Stimulated activated CD8-positive, alpha-beta memory T cell treated with anti-CD3 and anti-CD28 coated beads, Interleukin-15, amount 100 ng/mL, for 1 hour (primary cell): ENCODE measurements around the gene VIPR1.

Source experiments
- DNase-seq: peaks from one replicate; pipeline ENCODE4 v3.0.0-alpha.2; 2020; ENCODE audit warnings: low read depth

Gene VIPR1

GRCh38 chr3:42511736-42512135, 9.3 kb downstream of the VIPR1 start:
- no peak for DNase-seq

GRCh38 chr3:42513121-42513520, 10.7 kb downstream of the VIPR1 start:
- DNase-seq, result no peak

GRCh38 chr3:42513521-42513920, 11.1 kb downstream of the VIPR1 start:
- no peak for DNase-seq

DNA sequence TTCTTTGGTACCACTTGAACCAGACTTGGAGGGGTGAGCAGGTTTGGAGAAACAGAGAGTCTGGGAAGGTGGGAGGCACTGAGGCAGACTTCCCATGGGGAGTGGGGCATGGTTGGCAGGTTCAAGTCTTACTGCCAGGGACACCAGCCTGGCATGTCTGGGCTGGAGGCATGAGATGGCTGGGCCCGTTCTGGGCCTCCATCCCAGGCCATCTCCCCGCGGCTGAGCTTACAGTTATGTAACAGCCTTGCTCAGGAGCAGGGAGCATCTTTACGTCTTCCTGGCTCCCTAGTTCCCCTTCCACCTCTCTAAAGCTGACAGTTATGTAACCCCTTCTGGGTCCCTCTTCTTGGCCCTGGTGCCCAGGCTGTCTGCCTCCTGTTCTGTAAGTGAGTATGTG, 12.4 kb downstream of the VIPR1 start:
- no peak for DNase-seq

DNA sequence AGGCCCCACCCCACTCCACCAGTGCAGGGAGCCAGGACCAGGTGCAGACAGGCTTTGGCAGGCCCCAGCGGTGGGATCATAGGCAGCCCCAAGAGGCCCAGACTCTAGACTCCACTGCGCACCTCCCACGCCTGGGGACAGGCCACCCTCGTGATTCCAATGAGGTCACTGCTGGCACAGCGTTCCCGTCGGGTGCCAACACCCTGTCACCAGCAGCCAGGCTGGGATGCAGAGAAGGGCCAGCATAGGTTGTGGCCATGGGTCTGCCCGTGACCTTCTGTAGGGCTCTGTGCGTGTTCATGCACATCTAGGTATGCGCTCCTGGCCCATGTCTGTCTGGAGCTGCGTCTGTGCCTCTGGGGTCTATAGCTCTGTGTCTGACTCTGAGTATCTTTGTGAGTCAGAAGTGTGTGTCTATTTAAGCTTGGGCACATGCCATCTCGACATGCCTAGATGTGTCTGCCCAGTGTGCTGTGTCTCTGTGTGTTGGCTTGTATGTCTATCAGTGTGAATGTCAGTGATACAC, 13.0 kb downstream of the VIPR1 start:
- no peak for DNase-seq

DNA sequence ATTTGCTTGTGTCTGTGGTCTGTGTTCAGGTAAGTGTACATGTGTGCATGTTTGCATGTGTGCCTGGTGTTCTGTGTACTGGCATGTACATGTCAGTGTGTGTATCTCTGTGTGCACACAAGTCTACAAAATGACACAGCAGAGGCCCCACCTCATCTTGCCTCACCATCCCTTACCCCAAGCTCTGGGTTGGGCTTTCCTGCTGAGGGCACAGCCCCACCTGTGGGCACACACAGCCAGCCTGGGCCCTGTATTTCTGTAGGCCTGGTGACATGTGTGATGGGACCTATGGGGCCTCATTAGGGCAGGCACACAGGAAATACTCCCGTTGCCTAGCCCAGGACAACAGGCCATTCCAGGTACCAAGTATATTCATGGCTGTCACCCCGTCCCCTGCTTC, 13.5 kb downstream of the VIPR1 start:
- no peak for DNase-seq

DNA sequence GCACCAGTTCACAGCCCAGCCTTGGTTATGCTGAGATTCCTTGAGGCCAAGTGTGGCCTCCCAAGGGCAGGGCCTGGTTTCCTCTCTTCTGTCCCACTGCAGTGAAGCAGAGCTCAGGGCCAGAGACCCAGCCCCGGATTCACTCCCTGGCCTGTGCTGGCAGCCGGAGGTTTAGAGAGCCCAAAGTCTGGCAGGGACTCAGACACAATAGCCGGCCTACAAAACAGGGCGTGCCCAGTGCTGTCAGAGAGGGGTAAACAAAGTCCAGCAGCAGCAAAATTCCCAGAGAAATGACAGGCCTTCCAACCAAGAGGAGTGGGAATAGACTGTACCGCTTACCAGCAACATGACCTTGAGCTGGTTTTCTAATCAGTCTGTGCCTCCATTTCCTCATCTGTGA, 14.0 kb downstream of the VIPR1 start:
- DNase-seq, result no peak

DNA sequence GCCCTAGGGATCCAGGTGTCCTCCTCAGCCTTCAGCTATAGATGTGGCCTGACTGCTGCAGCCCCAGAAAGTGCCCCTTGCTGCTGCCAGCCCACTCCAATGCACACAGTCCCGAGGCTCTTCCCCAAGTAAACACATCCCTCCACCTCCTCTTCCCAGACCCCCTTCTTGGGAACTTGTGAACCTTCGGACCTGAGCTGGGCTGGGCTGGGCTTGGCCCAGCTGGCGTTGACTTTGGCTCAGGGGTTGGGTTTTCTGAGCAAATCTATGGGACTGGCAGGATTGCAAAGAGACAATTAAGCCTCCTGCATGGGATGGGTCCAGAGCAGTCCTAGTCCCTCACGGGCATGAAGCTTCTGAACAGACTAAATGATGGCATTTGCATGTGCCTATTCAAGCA, 14.7 kb downstream of the VIPR1 start:
- DNase-seq, result no peak

GRCh38 chr3:42518800-42519567, 16.5 kb downstream of the VIPR1 start:
- DNase-seq, result no peak

- no peak for DNase-seq
These were observed 17.1 kb downstream of the VIPR1 start for GRCh38 chr3:42519568-42519962.

DNA sequence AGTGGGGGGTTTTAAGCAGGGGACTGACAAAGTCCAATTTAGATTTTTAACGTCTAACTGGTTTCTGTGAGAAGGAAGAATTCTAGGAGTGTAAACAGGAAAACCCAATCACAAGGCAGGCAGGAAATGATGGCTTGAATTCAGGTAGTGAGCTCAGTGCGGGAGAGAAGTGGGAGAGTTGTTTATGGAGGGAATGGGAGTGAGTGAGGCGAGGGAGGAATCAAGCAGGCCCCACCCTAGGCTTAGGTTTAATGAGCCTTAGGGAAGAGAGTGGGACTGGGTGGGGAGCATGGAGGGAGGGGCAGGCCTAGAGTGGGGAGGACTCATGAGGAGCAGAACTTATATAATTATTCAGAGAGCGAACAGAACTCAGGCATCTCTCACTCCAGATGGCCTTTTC, 17.9 kb downstream of the VIPR1 start:
- DNase-seq, result no peak

- DNase-seq, result no peak
These were observed 18.5 kb downstream of the VIPR1 start for GRCh38 chr3:42520906-42521305.

DNA sequence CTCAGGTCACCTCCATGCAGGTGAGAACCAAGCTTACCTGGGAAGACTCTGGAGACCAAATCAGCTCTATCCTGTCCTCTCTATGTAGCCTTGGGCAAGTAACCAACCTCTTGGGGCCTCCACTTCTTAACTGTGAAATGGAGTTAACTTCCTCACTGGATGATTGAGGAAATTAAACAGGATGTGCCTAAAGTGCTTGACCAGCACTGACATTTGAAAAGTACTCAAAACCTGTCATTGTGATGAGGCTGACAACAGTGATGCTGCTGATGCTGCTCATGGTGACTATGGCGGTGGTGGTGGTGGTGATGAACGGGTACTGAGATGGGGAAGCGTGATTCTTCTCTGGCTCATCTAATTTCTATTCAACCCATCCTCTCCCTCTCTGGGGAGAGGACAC, 22.3 kb downstream of the VIPR1 start:
- DNase-seq, result no peak

DNA sequence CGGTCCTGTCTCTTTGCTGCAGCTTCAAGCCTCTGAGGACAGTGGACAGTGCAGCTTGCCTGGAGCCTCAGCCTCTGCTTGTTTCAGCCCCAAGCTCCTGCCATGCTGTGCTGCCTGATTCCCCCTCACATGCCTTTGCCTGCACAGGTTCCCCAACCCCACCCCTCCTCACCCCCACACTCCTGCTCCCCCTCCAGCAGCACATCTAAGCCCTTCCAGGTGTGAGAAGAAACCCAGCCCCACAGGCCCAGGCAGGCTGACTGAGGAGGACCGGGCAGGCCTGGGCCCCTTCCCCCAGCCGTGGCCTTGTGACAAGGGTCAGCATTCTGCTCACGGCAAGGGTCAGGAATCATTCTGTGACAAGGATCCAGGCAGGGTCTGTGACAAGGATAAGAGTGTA, 22.8 kb downstream of the VIPR1 start:
- DNase-seq, result no peak

- no peak for DNase-seq
These were observed 23.4 kb downstream of the VIPR1 start for GRCh38 chr3:42525736-42526345.

- DNase-seq, result no peak
These were observed 24.3 kb downstream of the VIPR1 start for GRCh38 chr3:42526616-42527367.

GRCh38 chr3:42527368-42527917, 25.0 kb downstream of the VIPR1 start:
- no peak for DNase-seq

- DNase-seq, result no peak
These were observed 27.0 kb downstream of the VIPR1 start for GRCh38 chr3:42529468-42529867.

DNA sequence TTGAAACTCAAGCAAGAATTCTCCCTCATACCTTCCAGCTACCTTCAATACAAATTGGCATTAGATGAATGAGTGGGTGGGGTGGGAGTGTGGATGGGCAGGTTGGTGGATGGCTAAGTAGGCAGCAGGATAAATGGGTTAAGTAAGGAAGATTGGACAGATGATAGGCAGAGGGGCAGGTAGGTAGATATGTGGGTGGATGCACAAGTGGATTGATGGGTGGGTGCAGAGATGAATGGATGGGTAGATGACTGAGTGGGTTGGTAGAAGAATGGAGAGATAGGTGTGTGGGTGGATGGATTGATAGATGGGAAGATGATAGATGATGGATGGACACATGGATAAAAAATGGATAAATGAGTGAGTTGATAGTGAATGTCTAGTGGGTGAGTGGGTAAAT, 27.6 kb downstream of the VIPR1 start:
- no peak for DNase-seq

GRCh38 chr3:42531470-42531869, 29.0 kb downstream of the VIPR1 start:
- DNase-seq, result no peak

DNA sequence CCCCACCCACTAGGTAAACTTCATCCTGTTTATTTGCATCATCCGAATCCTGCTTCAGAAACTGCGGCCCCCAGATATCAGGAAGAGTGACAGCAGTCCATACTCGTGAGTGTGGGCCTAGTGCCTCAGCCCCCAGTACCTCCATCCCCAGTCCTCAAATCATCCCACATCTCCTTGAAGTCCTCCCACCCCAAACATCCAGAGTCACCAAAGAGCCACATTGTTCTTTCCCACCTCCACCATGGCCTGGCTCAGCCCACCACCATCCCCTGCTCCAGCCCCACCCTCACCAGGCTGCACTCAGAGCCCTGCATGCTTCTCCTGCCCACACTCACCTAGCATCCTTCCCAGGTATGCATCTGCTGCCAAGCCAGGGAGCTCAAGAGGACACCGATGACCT, 29.8 kb downstream of the VIPR1 start:
- DNase-seq, result no peak

DNA sequence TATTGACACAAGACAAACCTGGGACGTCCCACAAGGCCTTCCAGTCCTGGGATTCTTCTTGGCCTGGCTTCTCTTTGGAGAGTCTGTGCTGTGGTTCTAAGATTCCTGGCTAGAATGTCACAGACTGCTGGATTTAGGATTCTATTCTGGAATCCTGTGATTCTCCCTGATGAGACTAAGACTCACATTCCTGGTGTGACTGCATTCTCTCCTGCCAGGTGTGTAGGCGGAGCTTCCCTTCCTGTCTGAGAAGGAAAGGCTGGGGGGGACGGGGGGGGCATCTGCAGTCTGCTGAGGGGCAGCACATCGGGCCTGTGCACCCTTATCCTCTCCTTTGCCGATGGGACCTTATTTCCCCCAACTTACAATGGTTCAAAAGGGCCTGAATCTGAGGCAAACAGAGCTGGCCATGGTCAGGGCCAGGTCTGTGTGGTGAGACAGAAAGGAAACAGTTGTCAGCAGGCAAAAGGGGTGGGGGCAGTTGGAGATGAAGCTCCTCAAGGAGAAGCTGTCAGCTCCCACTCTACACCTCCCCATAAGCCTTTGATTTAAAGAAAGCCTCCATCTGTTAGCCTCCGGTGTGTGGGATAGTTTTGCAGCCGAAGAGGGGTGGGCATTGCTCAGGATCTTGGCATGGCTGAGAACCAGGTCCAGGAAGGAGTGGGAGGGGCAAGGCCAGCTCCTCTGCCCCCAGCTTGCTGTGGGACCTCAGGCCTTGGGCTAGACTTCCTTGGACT, 30.9 kb downstream of the VIPR1 start:
- DNase-seq, result no peak
